Duodenal mucosa (tissue), 2 donors: ENCODE measurements around the gene DYSF.

Experiments used
- H3K27ac ChIP-seq: one replicate; pipeline ENCODE4 v1.7.0; 2013; ENCODE audit warnings: low read depth, low read length
- H3K27me3 ChIP-seq, 2 donors: one replicate each; pipeline ENCODE4 v1.7.0; 2013; ENCODE audit warnings: low read length in 2 of 2, control low read depth in 1 of 2; ENCODE audit not compliant: insufficient read depth in 2 of 2, control insufficient read depth in 1 of 2
- H3K36me3 ChIP-seq, 2 donors: one replicate each; pipeline ENCODE4 v1.7.0; 2013; ENCODE audit warnings: low read length in 2 of 2, control low read depth in 1 of 2; ENCODE audit not compliant: insufficient read depth in 2 of 2, control insufficient read depth in 1 of 2
- H3K4me1 ChIP-seq, 2 donors: one replicate each; pipeline ENCODE4 v1.7.0; 2013; ENCODE audit warnings: low read length in 2 of 2, control low read depth in 1 of 2; ENCODE audit not compliant: insufficient read depth in 2 of 2, control insufficient read depth in 1 of 2
- H3K4me3 ChIP-seq, 2 donors: one replicate each; pipeline ENCODE4 v1.7.0; 2013; ENCODE audit warnings: low read length in 2 of 2, low read depth in 1 of 2
- H3K9ac ChIP-seq, 2 donors: one replicate each; pipeline ENCODE4 v1.7.0; 2013; ENCODE audit warnings: low read length in 2 of 2, low read depth in 1 of 2
- H3K9me3 ChIP-seq, 2 donors: one replicate each; pipeline ENCODE4 v1.7.0; 2013; ENCODE audit warnings: low read length in 2 of 2, control low read depth in 1 of 2; ENCODE audit not compliant: control insufficient read depth in 1 of 2

The DYSF gene

DNA sequence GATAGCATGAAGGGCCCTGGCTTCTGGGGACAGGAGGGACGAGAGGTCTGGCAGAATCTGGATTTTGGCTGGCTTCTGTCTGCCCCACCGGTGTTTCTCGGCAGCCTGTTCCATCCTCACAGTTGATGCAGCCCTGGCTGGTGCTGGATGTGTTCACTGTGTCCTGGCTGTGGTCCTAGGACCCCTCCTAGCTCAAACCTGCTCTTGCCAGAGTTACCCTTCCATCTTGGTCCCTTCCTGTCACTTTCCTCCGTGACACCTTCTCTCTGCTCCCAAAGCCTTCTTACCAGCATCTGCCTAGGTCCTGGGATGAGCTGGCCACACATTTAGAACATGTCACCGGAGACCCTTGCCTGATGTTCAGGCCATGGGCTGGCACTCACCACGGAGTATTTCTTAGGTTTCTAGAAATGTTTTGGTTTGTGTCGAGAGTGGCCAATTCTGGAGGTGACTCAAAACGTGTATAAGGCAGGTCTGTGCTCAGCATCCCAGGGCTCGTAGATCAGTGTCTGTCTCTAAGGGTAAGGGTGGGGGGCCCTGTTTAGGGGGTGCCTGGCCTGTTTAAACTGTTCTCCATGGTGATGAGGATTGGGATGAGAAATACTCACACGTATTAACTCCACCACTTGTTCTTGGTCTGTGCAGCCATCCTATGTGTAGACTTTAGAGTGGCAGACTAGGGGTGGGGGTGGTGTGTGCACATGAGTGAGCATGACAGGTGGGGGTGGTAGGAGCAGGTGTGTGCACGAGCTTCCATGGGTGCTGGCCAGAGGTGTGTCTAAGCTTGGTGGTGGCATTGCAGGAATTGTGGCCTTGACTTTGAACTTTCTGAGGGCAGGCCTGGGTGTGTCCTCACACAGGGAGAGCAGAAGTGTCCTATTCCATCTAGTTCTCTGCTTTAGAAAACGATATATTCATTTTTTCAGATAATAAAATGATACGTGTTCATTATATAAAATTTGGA is 162.7 kb downstream of the DYSF start:
- Histone ChIP-seq H3K27me3 (no peaks in the 10 kb centered on the region), H3K9ac (no peak overlapping the region), H3K27ac (no peak overlapping the region), H3K4me1 (peaks cover 10 to 15% of the 10 kb centered on the region in 2 donors), H3K9me3 (no peaks in the 10 kb centered on the region), H3K4me3 (no peak overlapping the region), H3K36me3 (no peaks in the 10 kb centered on the region)

DNA sequence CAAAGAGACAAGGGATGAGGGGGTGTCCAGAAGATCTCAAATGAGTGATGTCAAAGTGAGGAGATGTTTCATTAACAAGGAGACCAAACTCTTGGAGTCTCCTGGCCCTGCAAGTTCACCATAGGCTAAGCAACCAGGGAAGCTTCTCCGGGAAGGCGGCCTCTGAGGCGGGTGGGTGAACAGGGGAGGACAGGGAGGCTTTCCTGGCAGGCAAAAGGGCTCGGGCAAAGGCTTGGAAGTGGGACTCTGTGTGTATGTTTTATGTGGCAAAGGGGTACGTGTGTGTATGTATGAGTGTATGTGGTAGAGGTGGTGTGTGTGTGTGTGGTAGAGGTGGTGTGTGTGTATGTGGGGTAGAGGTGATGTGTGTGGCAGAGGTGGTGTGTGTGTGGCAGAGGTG is 163.9 kb downstream of the DYSF start:
- H3K4me1 ChIP-seq = peaks cover 10 to 15% of the 10 kb centered on the region in 2 donors
- H3K36me3 ChIP-seq = no peaks in the 10 kb centered on the region
- H3K9me3 ChIP-seq = no peaks in the 10 kb centered on the region
- no peaks in the 10 kb centered on the region for H3K27me3 ChIP-seq
- H3K27ac ChIP-seq = no peak overlapping the region
- no peak overlapping the region for H3K9ac ChIP-seq
- H3K4me3 ChIP-seq = no peak overlapping the region

- H3K4me1 ChIP-seq = peaks cover 10 to 15% of the 10 kb centered on the region in 2 donors
- H3K9me3 ChIP-seq = no peaks in the 10 kb centered on the region
- H3K4me3 ChIP-seq = no peak overlapping the region
- no peak overlapping the region for H3K27ac ChIP-seq
- H3K27me3 ChIP-seq = no peaks in the 10 kb centered on the region
- H3K36me3 ChIP-seq = no peaks in the 10 kb centered on the region
- no peak overlapping the region for H3K9ac ChIP-seq
These were observed 165.2 kb downstream of the DYSF start for GRCh38 chr2:71618327-71619113.

GRCh38 chr2:71619230-71619741 is 165.9 kb downstream of the DYSF start:
- H3K9ac ChIP-seq = no peak overlapping the region

DNA sequence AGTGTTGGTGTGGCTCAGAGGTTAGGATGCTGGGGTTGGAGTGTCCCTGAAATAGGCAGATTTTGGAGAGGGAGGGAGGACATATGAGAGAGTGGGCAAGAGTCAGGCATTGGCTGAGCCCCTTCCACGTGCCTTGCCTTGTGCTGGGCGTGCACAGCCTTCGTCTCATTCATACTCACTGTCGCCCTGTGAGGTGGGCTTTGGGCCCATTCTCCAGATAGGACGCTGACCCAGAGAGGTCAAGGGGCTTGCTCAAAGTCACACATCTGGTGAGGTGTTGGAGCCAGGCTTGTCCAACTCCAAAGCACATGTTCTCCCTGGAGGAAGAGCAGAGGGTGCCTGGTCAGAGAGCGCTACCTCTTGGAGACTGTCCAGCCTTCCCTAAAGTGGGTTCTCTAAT is 166.8 kb downstream of the DYSF start:
- H3K27ac ChIP-seq = no peak overlapping the region
- H3K9me3 ChIP-seq = no peaks in the 10 kb centered on the region
- H3K36me3 ChIP-seq = no peaks in the 10 kb centered on the region
- H3K4me3 ChIP-seq = no peak overlapping the region
- H3K4me1 ChIP-seq = peaks cover 7 to 13% of the 10 kb centered on the region in 2 donors
- H3K27me3 ChIP-seq = no peaks in the 10 kb centered on the region
- H3K9ac ChIP-seq = no peak overlapping the region

More at GRCh38 chr2:71619230-71619741, 165.9 kb downstream of the DYSF start:
- H3K4me1 ChIP-seq = peaks cover 10 to 15% of the 10 kb centered on the region in 2 donors
- no peak overlapping the region for H3K4me3 ChIP-seq
- H3K27me3 ChIP-seq = no peaks in the 10 kb centered on the region
- no peaks in the 10 kb centered on the region for H3K9me3 ChIP-seq
- no peaks in the 10 kb centered on the region for H3K36me3 ChIP-seq
- no peak overlapping the region for H3K27ac ChIP-seq

GRCh38 chr2:71620851-71621251 is 167.5 kb downstream of the DYSF start:
- no peak overlapping the region for H3K27ac ChIP-seq
- H3K27me3 ChIP-seq = no peaks in the 10 kb centered on the region
- H3K4me1 ChIP-seq = peaks cover 4 to 5% of the 10 kb centered on the region in 2 donors
- H3K9ac ChIP-seq = no peak overlapping the region
- H3K9me3 ChIP-seq = no peaks in the 10 kb centered on the region
- H3K4me3 ChIP-seq = no peak overlapping the region
- no peaks in the 10 kb centered on the region for H3K36me3 ChIP-seq

GRCh38 chr2:71629273-71629672 is 175.9 kb downstream of the DYSF start:
- H3K27ac ChIP-seq = no peak overlapping the region
- H3K9ac ChIP-seq = no peak overlapping the region
- H3K4me3 ChIP-seq = no peak overlapping the region
- H3K9me3 ChIP-seq = no peaks in the 10 kb centered on the region
- no peaks in the 10 kb centered on the region for H3K36me3 ChIP-seq
- no peaks in the 10 kb centered on the region for H3K27me3 ChIP-seq
- no peaks in the 10 kb centered on the region for H3K4me1 ChIP-seq

DNA sequence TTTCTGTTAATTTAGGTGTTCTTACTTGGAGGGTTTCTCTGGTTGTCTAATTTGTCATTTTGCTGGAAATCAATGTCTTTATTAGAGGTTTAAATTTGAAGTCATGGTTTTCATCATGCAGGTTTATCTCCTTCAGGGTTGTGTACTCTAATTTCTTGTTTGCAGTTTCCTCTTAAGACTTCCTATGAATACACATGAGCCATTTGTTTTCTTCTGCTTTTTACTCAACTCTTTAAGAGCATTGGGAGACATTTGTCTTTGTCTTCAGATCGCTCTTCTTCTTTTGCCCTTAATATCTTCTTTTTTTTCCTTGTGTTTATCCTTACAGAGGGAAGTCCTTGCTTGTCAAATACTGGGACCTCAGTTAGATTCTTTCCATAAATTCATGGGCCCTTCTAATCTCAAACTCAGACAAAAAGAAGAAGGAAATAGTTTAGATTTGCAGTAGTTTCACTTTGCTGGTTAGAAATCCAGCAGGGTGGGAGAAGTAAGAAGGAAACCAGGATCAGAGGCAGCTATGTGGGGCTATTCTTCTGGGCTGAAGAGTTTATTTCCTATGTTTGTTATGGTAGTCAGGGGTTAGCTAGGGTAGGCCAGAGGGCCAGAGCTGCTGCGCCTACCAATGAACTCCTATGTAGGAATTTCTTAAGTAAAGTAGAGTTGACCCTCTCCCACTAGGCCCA is 176.6 kb downstream of the DYSF start:
- Histone ChIP-seq H3K27ac (no peak overlapping the region), H3K36me3 (no peaks in the 10 kb centered on the region), H3K9me3 (no peaks in the 10 kb centered on the region), H3K9ac (no peak overlapping the region), H3K4me3 (no peak overlapping the region), H3K27me3 (no peaks in the 10 kb centered on the region), H3K4me1 (no peaks in the 10 kb centered on the region)

GRCh38 chr2:71630454-71631328 is 177.3 kb downstream of the DYSF start:
- Histone ChIP-seq H3K4me3 (no peak overlapping the region), H3K27ac (no peak overlapping the region), H3K9me3 (no peaks in the 10 kb centered on the region), H3K4me1 (no peaks in the 10 kb centered on the region), H3K27me3 (no peaks in the 10 kb centered on the region), H3K36me3 (no peaks in the 10 kb centered on the region), H3K9ac (no peak overlapping the region)
